ENCODE measurements around the gene ADGRL4.

Gene ADGRL4

GRCh38 chr1:79041666-79042065 is 35.1 kb upstream of the ADGRL4 start:
- no peak for TF ChIP-seq CTCF (IDR thresholded peaks at IDR 0.05; ENCODE audit: insufficient read depth, missing control alignments)
- DNase-seq (ENCODE audit: insufficient read length, low spot score) (no peak), FAIRE-seq (no peak)

GRCh38 chr1:79040424-79041082 is 34.0 kb upstream of the ADGRL4 start:
- TF ChIP-seq CTCF (IDR thresholded peaks at IDR 0.05; ENCODE audit: insufficient read depth, missing control alignments) = no peak
- no peak for FAIRE-seq
- DNase-seq (ENCODE audit: insufficient read length, low spot score) = no peak

- no peak for FAIRE-seq
- no peak for DNase-seq (ENCODE audit: insufficient read length, low spot score)
- TF ChIP-seq CTCF (IDR thresholded peaks at IDR 0.05; ENCODE audit: insufficient read depth, missing control alignments) = no peak
These were observed 30.6 kb upstream of the ADGRL4 start for GRCh38 chr1:79037085-79037484.

- FAIRE-seq (no peak), DNase-seq (ENCODE audit: insufficient read length, low spot score) (no peak)
- no peak for TF ChIP-seq CTCF (IDR thresholded peaks at IDR 0.05; ENCODE audit: insufficient read depth, missing control alignments)
These were observed 6.0 kb upstream of the ADGRL4 start for GRCh38 chr1:79012500-79012899.

- TF ChIP-seq CTCF (IDR thresholded peaks at IDR 0.05; ENCODE audit: insufficient read depth, missing control alignments) = no peak
- FAIRE-seq = no peak
- no peak for DNase-seq (ENCODE audit: insufficient read length, low spot score)
These were observed 4.1 kb upstream of the ADGRL4 start for GRCh38 chr1:79010589-79010988.

- FAIRE-seq = no peak
- DNase-seq (ENCODE audit: insufficient read length, low spot score) = no peak
These were observed 585 bp downstream of the ADGRL4 start for GRCh38 chr1:79005945-79006344.

More at GRCh38 chr1:79005945-79006344, 585 bp downstream of the ADGRL4 start:
- TF ChIP-seq CTCF (IDR thresholded peaks at IDR 0.05; ENCODE audit: insufficient read depth, missing control alignments) = no peak
